Measurements from ENCODE around the gene CAPZB.

CAPZB gene

DNA sequence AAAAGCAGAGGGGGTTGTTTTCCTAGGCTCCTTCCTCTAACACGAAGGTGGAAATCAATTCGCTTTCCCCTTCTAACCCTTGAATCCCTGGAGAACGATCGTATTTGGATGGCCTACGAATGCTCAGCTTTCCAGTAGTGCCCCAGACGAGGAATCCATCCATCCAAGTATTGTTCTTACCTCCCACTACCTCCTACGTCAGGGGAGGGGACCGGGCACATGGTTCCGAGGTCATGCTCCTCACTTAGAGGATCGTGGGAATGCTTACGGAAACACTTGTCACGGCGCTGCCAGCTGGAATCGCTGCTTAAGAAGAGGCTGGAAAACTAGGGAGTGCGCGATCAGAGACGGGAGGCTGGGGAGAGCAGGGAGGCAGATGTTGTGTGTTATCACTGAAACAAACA, 47.4 kb downstream of the CAPZB start:
- H3K4me3 ChIP-seq (ENCODE audit: low read depth, low read length), result no peak overlapping the region
- no peak for TF ChIP-seq CTCF (conservative IDR thresholded peaks at IDR 0.05; ENCODE audit: low read depth, low read length)
- peak; percentile 89 for DNase-seq (ENCODE audit: low read depth)

DNA sequence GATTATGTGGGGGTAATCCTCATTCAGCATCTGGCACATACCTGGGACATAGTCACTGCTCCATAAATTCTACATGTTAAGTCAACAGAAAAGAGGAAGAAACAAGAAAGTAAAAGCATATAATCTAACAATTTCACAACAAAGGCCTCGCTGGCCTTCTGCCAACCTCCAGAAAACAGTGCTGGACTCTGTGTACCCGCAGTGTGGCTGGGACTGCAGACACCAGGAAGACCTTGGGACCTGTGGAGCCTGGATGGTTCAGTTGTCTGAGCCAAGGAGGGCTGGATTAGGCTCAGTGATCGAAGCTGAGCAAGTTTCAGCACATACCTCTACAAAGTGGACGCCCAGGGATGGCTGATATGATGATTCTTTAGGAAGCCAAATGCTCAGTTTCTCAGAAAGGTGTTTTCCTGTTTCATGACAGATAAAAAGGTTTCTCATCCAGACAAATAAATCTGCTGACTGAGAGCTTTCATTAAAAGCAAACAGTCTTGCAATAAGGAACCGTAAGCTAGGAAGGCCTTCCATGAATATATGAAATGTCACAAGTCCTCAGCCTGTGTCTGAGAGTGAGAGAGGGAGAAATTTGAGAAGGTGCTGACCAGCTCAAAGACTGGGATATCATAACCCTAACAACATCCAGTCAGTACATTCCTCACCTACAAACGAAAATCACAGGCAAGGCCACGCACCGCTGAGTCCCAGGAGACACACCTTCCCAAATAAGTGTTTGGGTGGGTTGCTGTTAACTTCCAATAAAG, 48.4 kb downstream of the CAPZB start:
- peak; percentile 90 for DNase-seq (ENCODE audit: low read depth)
- TF ChIP-seq CTCF (conservative IDR thresholded peaks at IDR 0.05; ENCODE audit: low read depth, low read length), result no peak
- no peak overlapping the region for H3K4me3 ChIP-seq (ENCODE audit: low read depth, low read length)

- no peak overlapping the region for H3K4me3 ChIP-seq (ENCODE audit: low read depth, low read length)
- peak; percentile 76 for DNase-seq (ENCODE audit: low read depth)
- no peak for TF ChIP-seq CTCF (conservative IDR thresholded peaks at IDR 0.05; ENCODE audit: low read depth, low read length)
These were observed 49.4 kb downstream of the CAPZB start for GRCh38 chr1:19435851-19436455.

DNA sequence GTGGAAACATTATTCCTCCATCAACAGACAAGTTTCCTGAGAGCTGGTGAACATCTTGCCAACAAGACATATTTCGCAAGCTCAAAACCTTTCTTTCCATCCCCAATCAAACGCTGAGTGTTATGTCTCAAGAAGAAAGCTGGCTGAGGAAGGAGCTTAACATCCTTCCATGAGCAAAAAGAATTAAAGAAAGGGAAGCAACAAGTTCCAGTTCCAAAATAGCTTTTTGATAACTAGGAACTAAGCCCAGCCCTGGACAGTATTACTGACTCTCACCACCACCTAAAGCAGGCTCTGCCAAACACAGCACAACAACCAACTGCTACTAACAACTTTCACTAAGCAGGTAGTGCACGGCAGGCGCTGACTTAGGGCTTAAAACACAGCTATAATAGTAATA, 50.2 kb downstream of the CAPZB start:
- peak; percentile 86 for DNase-seq (ENCODE audit: low read depth)
- no peak overlapping the region for H3K4me3 ChIP-seq (ENCODE audit: low read depth, low read length)
- TF ChIP-seq CTCF (conservative IDR thresholded peaks at IDR 0.05; ENCODE audit: low read depth, low read length), result no peak

GRCh38 chr1:19433719-19433998, 51.7 kb downstream of the CAPZB start:
- DNase-seq (ENCODE audit: low read depth), result no peak
- H3K4me3 ChIP-seq (ENCODE audit: low read depth, low read length), result no peak overlapping the region
- TF ChIP-seq CTCF (conservative IDR thresholded peaks at IDR 0.05; ENCODE audit: low read depth, low read length), result no peak

DNA sequence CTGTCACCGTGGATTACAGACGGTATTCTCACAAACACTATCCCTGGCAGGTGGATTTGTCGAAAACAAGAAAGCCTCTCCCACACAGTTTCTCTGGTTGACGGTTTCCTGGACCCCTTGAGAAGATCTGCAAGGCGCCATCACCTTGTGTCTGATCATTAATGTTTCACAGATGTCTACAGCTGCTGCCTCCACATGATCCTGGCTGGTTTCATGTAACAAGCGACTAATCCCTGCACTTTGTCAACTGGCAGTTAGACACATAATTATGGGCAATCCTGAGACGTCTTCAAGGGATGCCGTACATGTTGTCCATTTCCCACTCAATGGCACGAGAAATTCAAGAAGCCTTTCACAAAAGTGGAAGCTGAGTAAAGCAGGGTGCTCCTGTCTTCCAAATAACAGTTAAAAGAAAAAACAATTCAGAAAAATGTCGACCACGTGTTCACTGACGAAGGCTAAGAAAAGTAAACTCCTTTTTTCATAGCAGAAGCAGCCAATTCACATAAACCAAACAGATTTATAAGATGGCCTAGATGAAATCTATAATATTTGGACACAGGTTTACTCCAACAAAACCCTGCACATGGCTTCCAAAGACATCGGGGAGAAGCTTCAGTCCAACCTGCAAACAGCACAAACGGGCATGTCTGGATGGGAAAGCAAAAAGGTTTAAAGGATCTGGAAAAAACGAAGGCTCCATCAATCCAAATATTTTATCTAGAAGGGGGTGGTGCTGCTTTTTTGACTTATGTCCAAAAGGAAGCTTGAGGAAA, 52.2 kb downstream of the CAPZB start:
- H3K4me3 ChIP-seq (ENCODE audit: low read depth, low read length), result no peak overlapping the region
- no peak for DNase-seq (ENCODE audit: low read depth)
- TF ChIP-seq CTCF (conservative IDR thresholded peaks at IDR 0.05; ENCODE audit: low read depth, low read length), result no peak

Data from choroid plexus epithelial cell (primary cell).